HG03025 (cell line): ENCODE data around the gene LPP.

Experiments used
- ATAC-seq: cut with Tn5 transposase; IDR thresholded peaks from one replicate; pipeline ENCODE4 v1.9.1; 2021; ENCODE audit warnings: mild to moderate bottlenecking, moderate library complexity; ENCODE audit not compliant: unreplicated experiment, low FRiP score

LPP gene

DNA sequence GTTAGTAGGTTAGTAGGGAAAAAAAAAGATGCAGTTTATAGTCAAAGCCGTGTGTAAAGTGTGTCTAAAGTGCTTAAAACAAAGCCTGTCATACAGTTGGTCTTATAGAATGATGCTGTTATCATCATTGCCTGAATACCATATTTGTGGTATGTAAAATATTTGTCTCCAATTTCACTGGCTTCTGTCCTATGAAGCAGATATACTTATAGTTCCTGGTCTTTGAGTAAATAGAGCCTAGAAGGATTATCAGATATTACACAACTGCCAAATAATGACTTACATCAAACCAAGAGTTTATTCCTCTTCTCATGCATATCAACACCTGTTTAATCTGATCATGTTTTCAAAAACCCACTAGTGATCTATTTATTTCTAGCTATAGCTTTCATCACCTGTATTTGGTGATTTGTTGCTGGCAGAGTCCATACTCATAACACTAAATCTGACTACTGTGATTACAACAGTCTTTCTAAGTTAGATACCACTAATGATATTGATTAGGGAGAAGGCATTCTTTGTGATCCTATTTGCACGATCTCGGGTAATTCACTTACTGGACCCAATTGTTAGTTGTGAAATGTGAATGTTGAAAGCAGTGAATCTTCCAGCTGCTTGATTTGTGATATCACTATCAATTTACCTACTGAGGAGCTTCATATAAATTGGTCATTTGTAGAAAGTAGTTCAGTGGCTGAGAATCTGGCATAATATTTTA is 413.7 kb downstream of the LPP start:
- ATAC-seq: no peak

GRCh38 chr3:188568736-188569135 is 414.8 kb downstream of the LPP start:
- no peak for ATAC-seq

- ATAC-seq: no peak
Observed at GRCh38 chr3:188571531-188572095, 417.7 kb downstream of the LPP start.

GRCh38 chr3:188573291-188573940 is 419.5 kb downstream of the LPP start:
- ATAC-seq: no peak

- no peak for ATAC-seq
Observed at GRCh38 chr3:188573956-188574355, 420.0 kb downstream of the LPP start.

DNA sequence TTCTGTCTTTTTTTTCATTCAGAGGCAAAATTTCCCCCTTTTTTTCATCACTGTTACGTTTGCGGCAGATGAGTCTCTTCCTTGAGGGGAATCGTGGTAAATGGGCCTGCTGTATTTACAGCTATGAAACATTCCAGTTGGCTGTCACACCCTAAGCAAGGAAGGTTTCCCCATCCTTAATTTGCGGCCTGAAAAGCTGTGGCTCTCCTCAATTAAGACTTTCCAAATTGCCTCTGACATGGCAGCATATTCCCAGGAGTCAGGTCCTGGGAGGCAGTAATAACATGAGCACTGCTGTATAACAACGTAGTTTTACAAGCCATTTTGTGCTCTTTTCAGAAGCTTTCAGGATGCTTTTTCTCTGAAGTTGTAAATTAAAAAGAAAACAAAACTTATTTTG is 420.9 kb downstream of the LPP start:
- ATAC-seq: no peak

- ATAC-seq: no peak
Observed at GRCh38 chr3:188575501-188575900, 421.5 kb downstream of the LPP start.

GRCh38 chr3:188577539-188577938 is 423.6 kb downstream of the LPP start:
- ATAC-seq: no peak

DNA sequence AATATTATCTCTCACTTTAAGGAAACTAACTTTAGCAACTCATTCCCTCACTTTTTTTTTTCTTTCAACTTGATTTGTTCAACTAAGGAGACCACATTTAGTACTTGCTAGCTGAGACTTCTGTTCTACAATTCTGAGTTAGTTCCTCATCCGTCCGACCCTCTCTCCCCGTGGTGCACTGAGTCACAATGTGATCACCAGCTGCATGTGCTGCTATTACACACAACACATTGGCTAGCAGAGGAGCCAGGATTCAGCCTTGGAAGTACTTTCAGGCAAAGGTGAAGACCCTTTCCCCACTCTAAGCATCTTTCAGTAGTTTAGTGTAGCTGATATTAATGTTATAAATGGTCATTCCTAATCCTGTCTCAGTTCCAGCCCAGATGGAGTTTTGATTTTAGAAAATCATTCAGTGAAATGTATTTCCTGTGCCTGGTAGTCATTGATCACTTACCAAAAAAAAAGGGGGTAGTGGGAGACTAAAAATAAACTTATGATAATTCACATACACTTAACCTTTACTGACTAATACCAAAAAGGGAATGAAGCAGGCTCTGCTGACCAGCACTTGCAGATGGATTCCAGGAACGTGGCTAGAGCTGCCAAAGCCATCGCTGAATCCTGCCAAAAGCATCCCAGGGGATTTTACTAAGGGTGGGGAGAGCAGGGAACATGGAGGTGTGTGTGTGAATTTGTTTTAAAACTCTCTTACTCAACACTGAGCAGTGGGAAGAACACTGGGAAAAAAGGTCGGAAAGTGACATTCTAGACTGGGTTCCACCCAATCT is 424.8 kb downstream of the LPP start:
- no peak for ATAC-seq

- no peak for ATAC-seq
Observed at GRCh38 chr3:188580223-188580622, 426.3 kb downstream of the LPP start.

GRCh38 chr3:188580659-188581058 is 426.7 kb downstream of the LPP start:
- no peak for ATAC-seq

GRCh38 chr3:188581365-188581764 is 427.4 kb downstream of the LPP start:
- no peak for ATAC-seq

DNA sequence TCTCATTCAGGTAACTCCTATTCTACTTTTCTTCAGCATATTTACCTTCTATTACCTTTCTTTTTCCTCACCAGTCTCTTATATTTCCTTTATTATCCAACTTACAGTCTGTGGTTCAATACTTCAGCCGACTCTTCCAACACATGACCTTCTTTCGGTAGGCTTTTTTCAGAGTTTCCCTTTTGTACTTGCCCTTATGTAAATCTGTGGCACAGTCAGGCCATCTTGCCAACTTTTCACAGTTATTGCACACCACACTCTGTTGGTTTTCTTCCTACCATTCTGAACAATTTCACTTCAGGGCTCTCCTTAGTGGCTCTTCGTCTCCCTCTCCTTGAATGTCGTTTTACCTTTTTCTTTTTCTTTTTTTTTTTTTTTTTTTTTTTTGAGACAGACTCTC is 427.8 kb downstream of the LPP start:
- no peak for ATAC-seq

- ATAC-seq: no peak
Observed at GRCh38 chr3:188583341-188584161, 429.6 kb downstream of the LPP start.

DNA sequence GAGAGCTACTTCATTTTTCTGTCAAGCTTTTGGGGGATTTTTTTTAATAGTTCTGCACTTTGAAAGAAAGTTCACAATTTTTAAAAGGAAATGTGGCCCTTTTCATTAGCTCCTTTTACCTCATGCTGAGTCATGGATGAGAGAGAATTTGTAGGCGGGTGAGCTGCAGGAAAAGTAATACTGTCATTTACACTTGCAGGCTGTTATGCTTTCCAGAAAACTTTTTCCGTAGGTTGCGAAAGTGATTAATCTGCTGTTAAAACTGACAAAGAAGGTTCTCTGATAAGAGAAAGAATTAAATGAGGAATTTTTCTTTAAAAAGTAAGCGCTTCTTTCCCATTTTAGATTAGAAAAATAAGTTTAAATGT is 430.2 kb downstream of the LPP start:
- ATAC-seq: no peak

GRCh38 chr3:188584958-188585689 is 431.2 kb downstream of the LPP start:
- no peak for ATAC-seq

GRCh38 chr3:188589071-188589470 is 435.1 kb downstream of the LPP start:
- no peak for ATAC-seq

- no peak for ATAC-seq
Observed at GRCh38 chr3:188589771-188590170, 435.8 kb downstream of the LPP start.

GRCh38 chr3:188590557-188590956 is 436.6 kb downstream of the LPP start:
- ATAC-seq: no peak

- no peak for ATAC-seq
Observed at GRCh38 chr3:188594139-188594538, 440.2 kb downstream of the LPP start.
